Urinary bladder (tissue), 4 donors: ENCODE results near the gene PRDX2. TPM values are rescaled to one million over a fixed set of nuclear protein-coding genes. Genes with fewer than 3 reads are reported as not detected.

Experiments used
- DNase-seq: peaks from one replicate; pipeline ENCODE4 v3.0.0-alpha.2; 2015; ENCODE audit errors: extremely low spot score
- H3K27ac ChIP-seq: one replicate; pipeline ENCODE4 v1.5.1; 2013; ENCODE audit warnings: low read depth, mild to moderate bottlenecking, moderate library complexity
- H3K36me3 ChIP-seq: one replicate; pipeline ENCODE4 v1.6.1; 2013; ENCODE audit warnings: mild to moderate bottlenecking, moderate library complexity; ENCODE audit not compliant: insufficient read depth
- H3K4me1 ChIP-seq: one replicate; pipeline ENCODE4 v1.6.1; 2013; ENCODE audit warnings: mild to moderate bottlenecking, moderate library complexity; ENCODE audit not compliant: insufficient read depth
- H3K4me3 ChIP-seq: one replicate; pipeline ENCODE4 v1.5.1; 2013; ENCODE audit warnings: low read depth, low read length
- WGBS: extraction: QIAGEN DNeasy Blood & Tissue Kit; methylation state at CpG from one replicate; pipeline ENCODE4 v1.1.7; 2013; 5-methylcytosine and 5-hydroxymethylcytosine counted together
- polyA plus RNA-seq: library from polyadenylated mRNA; stranded (reverse); fragments of 200-250 nt; gene quantifications from one replicate; pipeline ENCODE4 v1.2.3, GENCODE V29; 2013
- small RNA-seq: library from RNA; depleted of rRNA; stranded (forward); fragments of <200 nt; gene quantifications from one replicate; pipeline ENCODE3, GENCODE V24; 2014
- total RNA-seq: library from RNA; depleted of rRNA; stranded (reverse); fragments of >200 nt; gene quantifications from one replicate; pipeline ENCODE4 v1.2.3, GENCODE V29; 2014
- donor health status: healthy with polysubstance abuse.
- donor health status: healthy.

PRDX2 gene
- total and polyA plus RNA-seq, 2 donors: 74.2 to 245 TPM

GRCh38 chr19:12752056-12752781 is 49.4 kb downstream of the PRDX2 start:
- WGBS: 85% methylated on average over 23 of the region's 23 CpGs
- DNase-seq: no peak
- no peak overlapping the region for H3K27ac ChIP-seq

DNA sequence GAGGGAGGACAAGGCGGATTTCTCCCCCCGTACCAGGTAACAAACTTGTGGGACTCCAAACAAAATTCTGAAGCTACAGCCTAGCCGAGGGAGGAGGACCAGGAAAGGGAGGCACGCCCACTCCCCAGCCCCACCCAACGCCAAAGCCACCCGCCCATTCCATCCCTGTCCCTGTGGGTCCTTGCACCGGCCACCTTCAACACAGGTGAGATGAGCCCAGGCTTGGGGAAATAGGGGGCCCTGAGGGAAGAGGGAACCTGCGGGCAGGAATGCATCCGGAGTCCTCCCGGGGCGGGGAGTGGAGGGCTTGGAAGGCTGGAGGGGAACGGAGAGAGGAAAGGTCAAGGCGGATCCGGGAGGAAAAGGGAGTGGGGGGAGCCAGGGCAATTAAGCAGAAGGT is 50.0 kb downstream of the PRDX2 start, which contains the start of gene BEST2:
TSS of gene BEST2 (plus strand) at position 157 of the 400 bp plus-strand sequence. CDS start 802 bp downstream, outside the sequence.
- WGBS: 59% methylated on average over 14 of the region's 14 CpGs
- H3K36me3 ChIP-seq: no peaks in the 10 kb centered on the region
- no peak for DNase-seq
- no peak within 1 kb of the TSS for H3K4me3 ChIP-seq
- no peak within 1 kb of the TSS for H3K27ac ChIP-seq
- no peaks in the 10 kb centered on the region for H3K4me1 ChIP-seq

More at GRCh38 chr19:12752056-12752781, 49.4 kb downstream of the PRDX2 start:
- H3K36me3 ChIP-seq: no peaks in the 10 kb centered on the region
- H3K4me3 ChIP-seq: no peak overlapping the region
- H3K4me1 ChIP-seq: no peaks in the 10 kb centered on the region

DNA sequence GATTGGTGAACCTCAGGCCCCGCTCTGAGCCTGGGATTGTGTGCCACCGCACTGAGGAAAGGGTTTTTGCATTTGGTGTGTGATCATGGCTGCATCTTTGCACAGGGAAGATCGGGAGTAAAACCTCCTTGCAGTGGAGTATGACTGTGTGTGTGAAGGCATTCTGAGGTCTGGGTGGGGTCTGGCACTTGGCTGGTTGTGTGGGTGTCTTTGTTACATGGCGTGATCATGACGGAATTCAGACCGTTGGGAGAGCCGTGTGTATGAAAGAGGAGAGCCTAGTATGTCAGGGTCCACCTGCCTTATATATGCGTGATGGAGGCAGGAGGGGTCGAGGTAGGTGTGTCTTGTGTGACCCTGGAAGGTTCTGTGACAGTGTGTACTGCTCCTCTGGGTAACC is 50.7 kb downstream of the PRDX2 start:
- Histone ChIP-seq H3K4me3 (no peak overlapping the region), H3K36me3 (no peaks in the 10 kb centered on the region), H3K27ac (no peak overlapping the region), H3K4me1 (no peaks in the 10 kb centered on the region)
- no peak for DNase-seq
- WGBS: 70% methylated on average over 9 of the region's 9 CpGs

DNA sequence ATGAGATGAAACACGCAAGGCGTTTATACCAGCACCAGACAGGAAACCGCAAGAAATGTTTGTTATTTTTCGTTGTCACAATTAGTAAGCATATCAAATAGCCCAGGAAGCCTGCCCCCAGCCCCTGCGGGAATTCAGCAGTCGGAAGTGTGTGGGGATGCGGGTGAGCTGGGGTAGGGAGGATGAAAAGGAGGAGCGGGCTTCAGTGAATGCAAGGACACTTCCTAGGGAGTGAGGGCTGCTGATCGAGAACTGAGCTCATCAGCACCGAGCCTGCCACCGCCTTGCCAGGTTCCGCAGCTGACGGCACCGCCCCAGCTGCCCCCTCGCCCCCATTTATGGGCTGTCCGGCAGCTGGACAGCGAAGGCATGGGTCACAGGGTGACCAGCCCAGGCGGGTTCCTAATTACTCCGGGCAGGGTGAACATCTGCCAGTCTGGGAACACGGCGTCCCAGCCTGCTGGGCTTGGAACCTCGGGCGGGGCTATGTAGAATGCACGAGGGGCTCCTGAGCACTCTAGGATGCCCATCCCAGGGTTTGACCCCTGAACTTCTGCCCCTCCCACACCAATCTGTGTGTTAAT is 51.6 kb downstream of the PRDX2 start:
- no peak for DNase-seq
- no peaks in the 10 kb centered on the region for H3K36me3 ChIP-seq
- WGBS: 37% methylated on average over 24 of the region's 24 CpGs
- H3K4me3 ChIP-seq: no peak overlapping the region
- H3K27ac ChIP-seq: no peak overlapping the region
- no peaks in the 10 kb centered on the region for H3K4me1 ChIP-seq

DNA sequence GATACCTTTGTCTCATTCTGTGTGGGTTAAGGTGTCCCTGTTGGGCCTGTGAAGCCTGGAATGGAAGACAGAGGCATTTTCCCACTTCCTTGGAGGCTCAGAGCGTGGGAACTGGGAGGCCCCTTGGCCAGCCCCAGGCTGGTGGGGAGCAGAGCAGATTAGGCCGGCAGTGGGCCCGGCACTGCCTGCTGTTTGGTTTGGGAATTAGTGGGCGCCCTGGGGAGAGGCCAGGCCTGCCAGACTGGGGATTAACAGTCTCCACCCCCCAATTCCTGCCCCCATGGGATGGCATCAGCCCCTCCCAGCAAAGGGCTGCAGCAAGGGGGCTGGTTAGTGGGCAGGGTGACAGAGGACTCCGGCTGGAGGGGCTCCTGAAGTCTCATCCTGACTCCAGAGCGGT is 53.1 kb downstream of the PRDX2 start:
- no peak overlapping the region for H3K4me3 ChIP-seq
- DNase-seq: no peak
- no peaks in the 10 kb centered on the region for H3K4me1 ChIP-seq
- WGBS: 70% methylated on average over 6 of the region's 6 CpGs
- no peaks in the 10 kb centered on the region for H3K36me3 ChIP-seq
- no peak overlapping the region for H3K27ac ChIP-seq

Small RNAs within 50 kb of the gene (small RNA-seq; reads per million reads assigned to genes)
- gene MIR5684: not detected

Other genes with a start within 250 kb of the PRDX2 start
- 9.0 TPM for gene ZNF490, start 191.0 kb downstream of the PRDX2 start, total RNA-seq
- gene ZNF490, start 191.0 kb downstream of the PRDX2 start, polyA plus RNA-seq: 1.0 TPM
- 38.3 TPM for gene ZNF791, start 190.9 kb downstream of the PRDX2 start, total RNA-seq
- gene ZNF791, start 190.9 kb downstream of the PRDX2 start, polyA plus RNA-seq: 12.0 TPM
- 31.1 TPM for gene MAN2B1, start 135.1 kb downstream of the PRDX2 start, total RNA-seq
- gene MAN2B1, start 135.1 kb downstream of the PRDX2 start, polyA plus RNA-seq: 60.0 TPM
- gene WDR83, start 135.0 kb downstream of the PRDX2 start, total RNA-seq: 5.1 TPM
- 17.5 TPM for gene WDR83, start 135.0 kb downstream of the PRDX2 start, polyA plus RNA-seq
- 29.9 TPM for gene DHPS, start 119.9 kb downstream of the PRDX2 start, total RNA-seq
- gene DHPS, start 119.9 kb downstream of the PRDX2 start, polyA plus RNA-seq: 99.0 TPM
- not detected for gene GNG14, start 113.8 kb downstream of the PRDX2 start, total RNA-seq
- gene GNG14, start 113.8 kb downstream of the PRDX2 start, polyA plus RNA-seq: not detected
- 2.6 TPM for gene FBXW9, start 105.2 kb downstream of the PRDX2 start, total RNA-seq
- gene FBXW9, start 105.2 kb downstream of the PRDX2 start, polyA plus RNA-seq: 8.9 TPM
- gene TNPO2, start 77.9 kb downstream of the PRDX2 start, total RNA-seq: 35.4 TPM
- 50.7 TPM for gene TNPO2, start 77.9 kb downstream of the PRDX2 start, polyA plus RNA-seq
- 59.5 TPM for gene TRIR, start 67.1 kb downstream of the PRDX2 start, total RNA-seq
- gene TRIR, start 67.1 kb downstream of the PRDX2 start, polyA plus RNA-seq: 285 TPM
- gene GET3, start 64.3 kb downstream of the PRDX2 start, total RNA-seq: 22.7 TPM
- gene GET3, start 64.3 kb downstream of the PRDX2 start, polyA plus RNA-seq: 84.4 TPM
- not detected for gene BEST2, start 50.0 kb downstream of the PRDX2 start, total RNA-seq
- not detected for gene BEST2, start 50.0 kb downstream of the PRDX2 start, polyA plus RNA-seq
- gene HOOK2, start 26.2 kb downstream of the PRDX2 start, total RNA-seq: 30.2 TPM
- 28.4 TPM for gene HOOK2, start 26.2 kb downstream of the PRDX2 start, polyA plus RNA-seq
- 107 TPM for gene JUNB, start 10.3 kb downstream of the PRDX2 start, total RNA-seq
- gene JUNB, start 10.3 kb downstream of the PRDX2 start, polyA plus RNA-seq: 545 TPM
- not detected for gene THSD8, start 269 bp upstream of the PRDX2 start, total RNA-seq
- not detected for gene THSD8, start 269 bp upstream of the PRDX2 start, polyA plus RNA-seq
- gene RNASEH2A, start 4.8 kb upstream of the PRDX2 start, total RNA-seq: 9.5 TPM
- 12.8 TPM for gene RNASEH2A, start 4.8 kb upstream of the PRDX2 start, polyA plus RNA-seq
- gene RTBDN, start 32.8 kb upstream of the PRDX2 start, total RNA-seq: not detected
- gene RTBDN, start 32.8 kb upstream of the PRDX2 start, polyA plus RNA-seq: 0.65 TPM
- gene MAST1, start 36.7 kb upstream of the PRDX2 start, total RNA-seq: 0.74 TPM
- gene MAST1, start 36.7 kb upstream of the PRDX2 start, polyA plus RNA-seq: 1.1 TPM
- 10.6 TPM for gene DNASE2, start 79.6 kb upstream of the PRDX2 start, total RNA-seq
- gene DNASE2, start 79.6 kb upstream of the PRDX2 start, polyA plus RNA-seq: 58.9 TPM
- 0.26 TPM for gene KLF1, start 85.4 kb upstream of the PRDX2 start, total RNA-seq
- gene KLF1, start 85.4 kb upstream of the PRDX2 start, polyA plus RNA-seq: 0.08 TPM
- gene GCDH, start 89.4 kb upstream of the PRDX2 start, total RNA-seq: 13.8 TPM
- 54.5 TPM for gene GCDH, start 89.4 kb upstream of the PRDX2 start, polyA plus RNA-seq
- gene SYCE2, start 117.5 kb upstream of the PRDX2 start, total RNA-seq: 0.85 TPM
- 0.10 TPM for gene SYCE2, start 117.5 kb upstream of the PRDX2 start, polyA plus RNA-seq
- 27.2 TPM for gene FARSA, start 131.9 kb upstream of the PRDX2 start, total RNA-seq
- 51.3 TPM for gene FARSA, start 131.9 kb upstream of the PRDX2 start, polyA plus RNA-seq
- gene CALR, start 136.8 kb upstream of the PRDX2 start, total RNA-seq: 350 TPM
- 366 TPM for gene CALR, start 136.8 kb upstream of the PRDX2 start, polyA plus RNA-seq
- 29.5 TPM for gene RAD23A, start 144.1 kb upstream of the PRDX2 start, total RNA-seq
- gene RAD23A, start 144.1 kb upstream of the PRDX2 start, polyA plus RNA-seq: 129 TPM
- 7.3 TPM for gene GADD45GIP1, start 155.4 kb upstream of the PRDX2 start, total RNA-seq
- gene GADD45GIP1, start 155.4 kb upstream of the PRDX2 start, polyA plus RNA-seq: 45.9 TPM
- not detected for gene DAND5, start 167.8 kb upstream of the PRDX2 start, total RNA-seq
- gene DAND5, start 167.8 kb upstream of the PRDX2 start, polyA plus RNA-seq: not detected
- 83.5 TPM for gene NFIX, start 193.7 kb upstream of the PRDX2 start, total RNA-seq
- 88.6 TPM for gene NFIX, start 193.7 kb upstream of the PRDX2 start, polyA plus RNA-seq